MM.1S (cell line): ENCODE measurements around the gene TMEM258.

Source experiments
- DNase-seq: peaks from one replicate; pipeline ENCODE4 v3.0.0-alpha.2; 2015
- H2AFZ ChIP-seq: fragments of 300-600 bp; sonication (generic); 2 replicates; pipeline ENCODE4 v1.6.0; 2016; ENCODE audit warnings: antibody characterized with exemption, low read length
- H3F3A ChIP-seq: fragments of 300-600 bp; sonication (generic); 2 replicates; pipeline ENCODE4 v1.6.1; 2016; ENCODE audit warnings: mild to moderate bottlenecking, antibody characterized with exemption, low read length, moderate library complexity, mixed read lengths; ENCODE audit not compliant: insufficient read depth
- H3K27ac ChIP-seq: fragments of 300-600 bp; sonication (generic); 2 replicates; pipeline ENCODE4 v1.5.1; 2016; ENCODE audit warnings: mild to moderate bottlenecking, low read length
- H3K27me3 ChIP-seq: fragments of 300-600 bp; sonication (generic); replicated peaks from 2 replicates; pipeline ENCODE4 v1.6.0; 2016; ENCODE audit warnings: low read length; ENCODE audit not compliant: insufficient read depth
- H3K36me3 ChIP-seq: fragments of 300-600 bp; sonication (generic); replicated peaks from 2 replicates; pipeline ENCODE4 v1.6.1; 2016; ENCODE audit warnings: mild to moderate bottlenecking, low read length, mixed read lengths; ENCODE audit not compliant: insufficient read depth
- H3K4me1 ChIP-seq: fragments of 300-600 bp; sonication (generic); 2 replicates; pipeline ENCODE4 v1.6.1; 2016; ENCODE audit warnings: low read length, mixed read lengths
- H3K4me2 ChIP-seq: fragments of 300-600 bp; sonication (generic); 2 replicates; pipeline ENCODE4 v1.6.0; 2016; ENCODE audit warnings: low read depth, low read length
- H3K4me3 ChIP-seq: fragments of 300-600 bp; sonication (generic); 2 replicates; pipeline ENCODE4 v1.5.1; 2016; ENCODE audit warnings: low read length, mixed read lengths
- H3K79me2 ChIP-seq: fragments of 300-600 bp; sonication (generic); 2 replicates; pipeline ENCODE4 v1.6.1; 2016; ENCODE audit warnings: mixed run types, low read length, mixed read lengths
- H3K9ac ChIP-seq: fragments of 300-600 bp; sonication (generic); 2 replicates; pipeline ENCODE4 v1.6.1; 2016; ENCODE audit warnings: low read length, mixed read lengths
- H3K9me2 ChIP-seq: fragments of 300-600 bp; sonication (generic); replicated peaks from 2 replicates; pipeline ENCODE4 v1.6.1; 2016; ENCODE audit warnings: mild to moderate bottlenecking, low read length, mixed read lengths; ENCODE audit not compliant: insufficient read depth
- H3K9me3 ChIP-seq: fragments of 300-600 bp; sonication (generic); replicated peaks from 2 replicates; pipeline ENCODE4 v1.6.1; 2016; ENCODE audit warnings: mild to moderate bottlenecking, low read length, mixed read lengths; ENCODE audit not compliant: insufficient read depth
- H4K20me1 ChIP-seq: fragments of 300-600 bp; sonication (generic); 2 replicates; pipeline ENCODE4 v1.6.1; 2016; ENCODE audit warnings: mild to moderate bottlenecking, low read length, moderate library complexity, mixed read lengths; ENCODE audit not compliant: insufficient read depth
- EZH2 ChIP-seq: fragments of 300-600 bp; sonication (generic); optimal IDR thresholded peaks from 2 replicates; pipeline ENCODE3; 2017; ENCODE audit warnings: low read depth, mild to moderate bottlenecking, antibody characterized with exemption, low read length, mixed read lengths
- EZH2phosphoT487 ChIP-seq: fragments of 300-600 bp; sonication (generic); IDR thresholded peaks from 2 replicates; pipeline ENCODE4 v1.6.1; 2018; ENCODE audit warnings: antibody characterized with exemption, low read length
- TF ChIP-seq, protein P1 (sequence below): fragments of 300-600 bp; sonication (generic); IDR thresholded peaks from 2 replicates; pipeline ENCODE4 v1.5.1; 2016; ENCODE audit warnings: antibody characterized with exemption, low read length, mixed read lengths

Gene TMEM258

DNA sequence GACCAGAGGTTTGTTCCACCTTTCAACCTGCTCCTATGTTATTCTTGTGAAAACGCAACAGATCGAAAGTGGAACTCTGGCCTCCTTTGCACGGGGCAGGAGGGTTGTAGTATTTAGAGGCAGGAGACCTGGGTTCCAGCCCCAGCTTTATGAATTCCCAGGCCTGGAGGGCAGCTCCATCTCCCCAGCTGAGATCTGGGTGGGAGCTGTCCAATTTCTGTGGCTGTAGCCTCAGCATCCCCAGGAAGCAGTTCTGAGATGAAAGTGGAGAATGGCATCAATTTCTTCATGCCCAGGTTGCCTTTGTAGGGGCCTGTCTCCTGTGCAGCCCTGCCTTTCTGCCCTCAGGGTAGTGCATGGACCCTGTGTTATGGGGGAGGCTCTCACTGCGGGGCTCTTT, 39.8 kb upstream of the TMEM258 start:
- 0 out of 2 replicates have a peak, but pooled peaks cover 3% of the 10 kb centered on the region for H3F3A ChIP-seq
- peak overlapping the region; percentile 47 for H2AFZ ChIP-seq
- no peaks in the 10 kb centered on the region for H4K20me1 ChIP-seq
- H3K4me3 ChIP-seq, result peak overlapping the region; percentile 20; the same call in 1 of the 2 replicates
- TF ChIP-seq EZH2, result no peak
- TF ChIP-seq, protein P1, sequence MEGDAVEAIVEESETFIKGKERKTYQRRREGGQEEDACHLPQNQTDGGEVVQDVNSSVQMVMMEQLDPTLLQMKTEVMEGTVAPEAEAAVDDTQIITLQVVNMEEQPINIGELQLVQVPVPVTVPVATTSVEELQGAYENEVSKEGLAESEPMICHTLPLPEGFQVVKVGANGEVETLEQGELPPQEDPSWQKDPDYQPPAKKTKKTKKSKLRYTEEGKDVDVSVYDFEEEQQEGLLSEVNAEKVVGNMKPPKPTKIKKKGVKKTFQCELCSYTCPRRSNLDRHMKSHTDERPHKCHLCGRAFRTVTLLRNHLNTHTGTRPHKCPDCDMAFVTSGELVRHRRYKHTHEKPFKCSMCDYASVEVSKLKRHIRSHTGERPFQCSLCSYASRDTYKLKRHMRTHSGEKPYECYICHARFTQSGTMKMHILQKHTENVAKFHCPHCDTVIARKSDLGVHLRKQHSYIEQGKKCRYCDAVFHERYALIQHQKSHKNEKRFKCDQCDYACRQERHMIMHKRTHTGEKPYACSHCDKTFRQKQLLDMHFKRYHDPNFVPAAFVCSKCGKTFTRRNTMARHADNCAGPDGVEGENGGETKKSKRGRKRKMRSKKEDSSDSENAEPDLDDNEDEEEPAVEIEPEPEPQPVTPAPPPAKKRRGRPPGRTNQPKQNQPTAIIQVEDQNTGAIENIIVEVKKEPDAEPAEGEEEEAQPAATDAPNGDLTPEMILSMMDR, result no peak
- no peak for TF ChIP-seq EZH2phosphoT487
- peaks cover 21% of the 10 kb centered on the region for H3K4me1 ChIP-seq
- peak overlapping the region; percentile 21; the same call in 1 of the 2 replicates for H3K9ac ChIP-seq
- H3K27me3 ChIP-seq, result peaks cover 30% of the 10 kb centered on the region
- no peak for DNase-seq
- no peaks in the 10 kb centered on the region for H3K36me3 ChIP-seq
- H3K27ac ChIP-seq, result no peak overlapping the region
- peak overlapping the region; percentile 55 for H3K4me2 ChIP-seq
- H3K79me2 ChIP-seq, result no peaks in the 10 kb centered on the region
- no peaks in the 10 kb centered on the region for H3K9me2 ChIP-seq
- H3K9me3 ChIP-seq, result no peaks in the 10 kb centered on the region

DNA sequence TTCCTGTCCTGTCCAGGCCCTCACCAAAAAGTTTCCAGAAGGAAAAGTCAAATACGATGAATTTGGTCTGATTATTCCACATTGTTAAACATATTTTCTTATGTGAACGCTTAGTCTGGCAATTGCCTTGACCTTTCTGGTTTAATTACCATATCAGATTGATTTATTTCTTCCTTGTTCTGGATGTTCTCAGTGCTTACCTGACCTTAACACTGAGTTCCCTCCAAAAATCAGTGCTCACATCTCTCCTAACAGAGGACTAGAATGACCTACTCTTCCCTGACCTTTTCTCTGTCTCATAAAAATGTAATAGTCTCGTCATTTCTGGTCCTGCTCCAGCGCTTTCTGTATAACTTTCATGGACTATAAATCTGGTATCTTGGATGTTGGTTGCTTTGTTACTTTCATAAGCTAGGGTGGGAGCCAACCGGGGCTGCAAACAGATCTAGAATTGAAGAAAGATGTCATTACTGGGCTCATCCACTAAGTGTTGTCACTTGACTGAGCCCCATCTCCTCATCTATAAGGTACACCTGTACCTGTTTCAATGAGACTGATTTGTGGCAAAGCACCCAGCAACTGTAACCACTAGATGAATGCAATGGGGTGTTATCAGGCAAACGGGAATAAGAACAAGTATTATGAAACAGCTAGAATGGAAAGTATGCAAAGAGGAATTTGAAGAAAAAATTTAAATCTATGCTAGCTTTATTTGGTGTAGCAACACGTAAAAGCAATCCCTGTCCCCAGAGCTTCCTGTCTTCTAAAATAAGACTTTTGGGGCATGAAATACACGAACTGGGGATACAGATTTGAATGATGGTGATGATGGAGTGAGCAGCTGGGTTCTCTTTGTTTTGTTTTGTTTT, 38.1 kb upstream of the TMEM258 start:
- no peak overlapping the region for H2AFZ ChIP-seq
- no peaks in the 10 kb centered on the region for H4K20me1 ChIP-seq
- peaks cover 41% of the 10 kb centered on the region for H3K27me3 ChIP-seq
- no peaks in the 10 kb centered on the region for H3K36me3 ChIP-seq
- H3K4me1 ChIP-seq, result peaks cover 21% of the 10 kb centered on the region
- no peak overlapping the region for H3K27ac ChIP-seq
- no peak overlapping the region for H3K4me3 ChIP-seq
- DNase-seq, result no peak
- 0 out of 2 replicates have a peak, but pooled peaks cover 3% of the 10 kb centered on the region for H3F3A ChIP-seq
- no peaks in the 10 kb centered on the region for H3K9me2 ChIP-seq
- no peak for TF ChIP-seq EZH2
- TF ChIP-seq, protein P1, result no peak
- no peak for TF ChIP-seq EZH2phosphoT487
- H3K79me2 ChIP-seq, result no peaks in the 10 kb centered on the region
- H3K4me2 ChIP-seq, result no peak overlapping the region
- no peak overlapping the region for H3K9ac ChIP-seq
- H3K9me3 ChIP-seq, result no peaks in the 10 kb centered on the region

DNA sequence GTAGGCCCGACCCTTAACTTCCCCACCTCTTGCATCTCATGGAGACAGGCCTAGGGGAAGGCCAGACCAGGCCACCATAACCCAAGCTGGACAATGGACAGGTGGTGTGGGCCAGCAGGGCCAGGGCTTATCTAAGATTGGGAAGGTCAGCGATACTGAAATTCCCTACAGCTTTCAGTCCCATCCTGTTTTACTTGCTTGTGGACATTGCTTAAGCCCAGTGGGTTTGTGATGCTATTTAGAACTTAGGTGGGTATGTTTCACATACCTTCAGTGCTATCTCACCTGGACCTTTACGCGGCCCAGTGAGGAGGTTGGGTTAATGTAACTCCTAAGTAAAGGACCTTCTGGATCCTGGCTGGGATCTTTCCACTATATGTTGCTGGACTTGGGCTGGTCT, 37.4 kb upstream of the TMEM258 start:
- Histone ChIP-seq H3K4me2 (no peak overlapping the region), H3K4me3 (no peak overlapping the region), H2AFZ (no peak overlapping the region), H3K9ac (no peak overlapping the region), H3K36me3 (no peaks in the 10 kb centered on the region), H3K4me1 (peaks cover 17% of the 10 kb centered on the region), H3F3A (no peaks in the 10 kb centered on the region), H3K27ac (no peak overlapping the region), H4K20me1 (no peaks in the 10 kb centered on the region), H3K9me3 (no peaks in the 10 kb centered on the region), H3K9me2 (no peaks in the 10 kb centered on the region), H3K79me2 (no peaks in the 10 kb centered on the region), H3K27me3 (peaks cover 41% of the 10 kb centered on the region)
- DNase-seq, result no peak
- TF ChIP-seq EZH2 (no peak), EZH2phosphoT487 (no peak)
- TF ChIP-seq, protein P1, result no peak
